SU-DHL-6 (cell line): Measurements from ENCODE around the gene ZNF627.

Source experiments
- H2AFZ ChIP-seq: fragments of 200-600 bp; sonication (generic); 2 replicates; pipeline ENCODE4 v1.6.1; 2014; ENCODE audit warnings: low read depth, mild to moderate bottlenecking, moderate library complexity, mixed read lengths, antibody characterized with exemption, low read length; ENCODE audit not compliant: severe bottlenecking
- H3F3A ChIP-seq: fragments of 200-600 bp; shearing (Covaris generic); 2 replicates; pipeline ENCODE4 v1.6.0; 2016; ENCODE audit warnings: antibody characterized with exemption, mild to moderate bottlenecking; ENCODE audit not compliant: insufficient read depth
- H3K27ac ChIP-seq: fragments of 200-600 bp; sonication (generic); 2 replicates; pipeline ENCODE4 v1.5.1; 2016; ENCODE audit warnings: low read depth, mild to moderate bottlenecking, low read length, moderate library complexity, mixed read lengths
- H3K27me3 ChIP-seq: fragments of 200-600 bp; sonication (generic), shearing (Covaris generic); 2 replicates; pipeline ENCODE4 v1.6.0; 2014; ENCODE audit warnings: mild to moderate bottlenecking, low read length
- H3K36me3 ChIP-seq: fragments of 200-600 bp; sonication (generic); 2 replicates; pipeline ENCODE4 v1.6.1; 2014; ENCODE audit warnings: mild to moderate bottlenecking, low read length, mixed read lengths
- H3K4me2 ChIP-seq: fragments of 300-600, 200-600 bp; shearing (Covaris generic), sonication (generic); 2 replicates; pipeline ENCODE4 v1.6.0; 2014; ENCODE audit warnings: low read length, low read depth, mild to moderate bottlenecking; ENCODE audit not compliant: poor library complexity, severe bottlenecking
- H3K4me3 ChIP-seq: fragments of 200-600 bp; sonication (generic); 2 replicates; pipeline ENCODE4 v1.5.1; 2014; ENCODE audit warnings: antibody characterized with exemption, low read length, mild to moderate bottlenecking, mixed read lengths; ENCODE audit not compliant: insufficient read depth, poor library complexity, severe bottlenecking
- H3K79me2 ChIP-seq: fragments of 200-600 bp; sonication (generic); 2 replicates; pipeline ENCODE4 v1.6.1; 2014; ENCODE audit warnings: mild to moderate bottlenecking, low read length, moderate library complexity; ENCODE audit not compliant: insufficient read depth
- H3K9ac ChIP-seq: fragments of 200-600 bp; sonication (generic); 2 replicates; pipeline ENCODE4 v1.7.0; 2014; ENCODE audit warnings: mild to moderate bottlenecking, low read length
- H3K9me2 ChIP-seq: fragments of 200-600 bp; sonication (generic); replicated peaks from 2 replicates; pipeline ENCODE4 v1.6.1; 2014; ENCODE audit warnings: low read length; ENCODE audit not compliant: insufficient read depth
- H3K9me3 ChIP-seq: fragments of 200-600 bp; sonication (generic); 2 replicates; pipeline ENCODE4 v1.6.1; 2014; ENCODE audit warnings: low read length, mixed read lengths; ENCODE audit not compliant: insufficient read depth
- H4K20me1 ChIP-seq: fragments of 200-600 bp; sonication (generic); 2 replicates; pipeline ENCODE4 v1.6.1; 2014; ENCODE audit warnings: low read depth, mild to moderate bottlenecking, antibody characterized with exemption, low read length, moderate library complexity, mixed read lengths
- EZH2phosphoT487 ChIP-seq: fragments of 200-600 bp; sonication (generic), shearing (Covaris generic); conservative IDR thresholded peaks from 2 replicates; pipeline ENCODE4 v1.6.1; 2018; ENCODE audit warnings: mild to moderate bottlenecking, antibody characterized with exemption, low read length, moderate library complexity, mixed read lengths
- TF ChIP-seq, protein P1 (sequence below): fragments of 200-600 bp; sonication (generic); IDR thresholded peaks from one replicate; pipeline ENCODE4 v1.5.1; 2017; ENCODE audit warnings: antibody characterized with exemption, mild to moderate bottlenecking, low read length, moderate library complexity; ENCODE audit not compliant: insufficient read depth, poor library complexity, severe bottlenecking

The ZNF627 gene

DNA sequence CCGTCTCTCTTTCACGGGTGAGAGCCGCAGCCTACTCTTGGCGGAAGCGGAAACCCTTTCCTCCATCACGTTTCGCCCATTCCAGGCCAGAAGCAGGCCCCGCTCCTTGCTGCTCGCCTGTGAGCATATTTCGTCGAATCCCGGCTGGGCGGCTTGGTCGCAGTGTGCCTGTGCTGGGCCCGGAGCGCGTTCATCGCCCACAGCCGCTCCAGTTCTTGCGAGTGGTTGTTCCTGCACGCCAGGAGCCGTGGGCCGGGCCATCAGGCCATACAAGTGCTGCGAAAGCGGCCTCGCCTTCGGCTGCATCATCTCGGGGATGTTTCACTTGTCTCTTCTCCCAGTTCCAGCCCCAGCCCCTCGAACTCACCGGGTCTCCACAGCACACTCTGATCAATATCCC is 65.0 kb downstream of the ZNF627 start:
- no peak overlapping the region for H2AFZ ChIP-seq
- no peak overlapping the region for H3K27ac ChIP-seq
- TF ChIP-seq EZH2phosphoT487, result no peak
- TF ChIP-seq, protein P1, sequence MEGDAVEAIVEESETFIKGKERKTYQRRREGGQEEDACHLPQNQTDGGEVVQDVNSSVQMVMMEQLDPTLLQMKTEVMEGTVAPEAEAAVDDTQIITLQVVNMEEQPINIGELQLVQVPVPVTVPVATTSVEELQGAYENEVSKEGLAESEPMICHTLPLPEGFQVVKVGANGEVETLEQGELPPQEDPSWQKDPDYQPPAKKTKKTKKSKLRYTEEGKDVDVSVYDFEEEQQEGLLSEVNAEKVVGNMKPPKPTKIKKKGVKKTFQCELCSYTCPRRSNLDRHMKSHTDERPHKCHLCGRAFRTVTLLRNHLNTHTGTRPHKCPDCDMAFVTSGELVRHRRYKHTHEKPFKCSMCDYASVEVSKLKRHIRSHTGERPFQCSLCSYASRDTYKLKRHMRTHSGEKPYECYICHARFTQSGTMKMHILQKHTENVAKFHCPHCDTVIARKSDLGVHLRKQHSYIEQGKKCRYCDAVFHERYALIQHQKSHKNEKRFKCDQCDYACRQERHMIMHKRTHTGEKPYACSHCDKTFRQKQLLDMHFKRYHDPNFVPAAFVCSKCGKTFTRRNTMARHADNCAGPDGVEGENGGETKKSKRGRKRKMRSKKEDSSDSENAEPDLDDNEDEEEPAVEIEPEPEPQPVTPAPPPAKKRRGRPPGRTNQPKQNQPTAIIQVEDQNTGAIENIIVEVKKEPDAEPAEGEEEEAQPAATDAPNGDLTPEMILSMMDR, result no peak
- H3K4me3 ChIP-seq, result no peak overlapping the region
- no peaks in the 10 kb centered on the region for H4K20me1 ChIP-seq
- H3K79me2 ChIP-seq, result no peaks in the 10 kb centered on the region
- H3K4me2 ChIP-seq, result no peak overlapping the region
- H3K9me2 ChIP-seq, result no peaks in the 10 kb centered on the region
- H3F3A ChIP-seq, result no peaks in the 10 kb centered on the region
- no peaks in the 10 kb centered on the region for H3K27me3 ChIP-seq
- H3K9me3 ChIP-seq, result no peaks in the 10 kb centered on the region
- H3K36me3 ChIP-seq, result no peaks in the 10 kb centered on the region
- H3K9ac ChIP-seq, result no peak overlapping the region

DNA sequence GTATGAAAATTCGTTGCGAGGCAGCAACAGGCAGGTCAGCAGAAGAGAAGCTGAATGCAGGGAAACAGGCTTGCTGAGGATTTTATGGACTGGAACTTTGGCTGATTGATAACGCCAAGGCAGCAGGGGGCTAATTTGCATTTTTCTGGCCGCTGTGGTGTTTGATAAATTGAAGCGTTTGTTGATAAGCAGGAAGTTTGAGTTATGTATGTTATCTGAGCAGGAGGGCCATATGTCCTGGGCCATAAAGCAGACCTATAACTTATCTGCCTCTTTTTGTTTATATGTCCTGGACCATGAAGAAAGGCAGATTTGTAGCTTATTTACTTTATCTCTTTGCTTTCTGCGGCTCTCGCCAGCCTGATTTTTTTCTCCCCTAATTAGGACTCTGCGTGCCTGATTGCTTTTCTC is 65.9 kb downstream of the ZNF627 start:
- H3F3A ChIP-seq, result no peaks in the 10 kb centered on the region
- H3K4me3 ChIP-seq, result no peak overlapping the region
- TF ChIP-seq EZH2phosphoT487, result no peak
- TF ChIP-seq, protein P1, result no peak
- no peak overlapping the region for H3K27ac ChIP-seq
- no peaks in the 10 kb centered on the region for H3K9me2 ChIP-seq
- H3K9ac ChIP-seq, result no peak overlapping the region
- H3K27me3 ChIP-seq, result no peaks in the 10 kb centered on the region
- no peak overlapping the region for H2AFZ ChIP-seq
- H3K79me2 ChIP-seq, result no peaks in the 10 kb centered on the region
- H4K20me1 ChIP-seq, result no peaks in the 10 kb centered on the region
- no peaks in the 10 kb centered on the region for H3K36me3 ChIP-seq
- no peak overlapping the region for H3K4me2 ChIP-seq
- H3K9me3 ChIP-seq, result no peaks in the 10 kb centered on the region
